GM18511 (cell line): ENCODE results near the gene ZNF800.

Source experiments
- ATAC-seq: cut with Tn5 transposase; IDR thresholded peaks from one replicate; pipeline ENCODE4 v1.9.1; 2021; ENCODE audit warnings: mild to moderate bottlenecking, moderate library complexity; ENCODE audit not compliant: unreplicated experiment

The ZNF800 gene

GRCh38 chr7:127350586-127350985, 41.9 kb downstream of the ZNF800 start:
- no peak for ATAC-seq

- ATAC-seq: no peak
These were observed 42.6 kb downstream of the ZNF800 start for GRCh38 chr7:127349881-127350280.

- ATAC-seq: no peak
These were observed 44.3 kb downstream of the ZNF800 start for GRCh38 chr7:127348247-127348631.

- ATAC-seq: peak; percentile 96
These were observed 44.8 kb downstream of the ZNF800 start for GRCh38 chr7:127347567-127348246.

GRCh38 chr7:127346575-127347256, 45.8 kb downstream of the ZNF800 start:
- no peak for ATAC-seq

- ATAC-seq: no peak
These were observed 49.9 kb downstream of the ZNF800 start for GRCh38 chr7:127342596-127342995.

- ATAC-seq: no peak
These were observed 54.4 kb downstream of the ZNF800 start for GRCh38 chr7:127338122-127338521.

GRCh38 chr7:127337581-127337980, 54.9 kb downstream of the ZNF800 start:
- no peak for ATAC-seq

- no peak for ATAC-seq
These were observed 56.0 kb downstream of the ZNF800 start for GRCh38 chr7:127336458-127336857.

- ATAC-seq: no peak
These were observed 59.6 kb downstream of the ZNF800 start for GRCh38 chr7:127332880-127333279.

- no peak for ATAC-seq
These were observed 62.4 kb downstream of the ZNF800 start for GRCh38 chr7:127330070-127330469.

- no peak for ATAC-seq
These were observed 69.5 kb downstream of the ZNF800 start for GRCh38 chr7:127322832-127323493.

GRCh38 chr7:127322351-127322750, 70.2 kb downstream of the ZNF800 start:
- ATAC-seq: no peak

- no peak for ATAC-seq
These were observed 71.5 kb downstream of the ZNF800 start for GRCh38 chr7:127320974-127321373.
